ENCODE data around the gene FAM168A.

Gene FAM168A

GRCh38 chr11:73597956-73598718 is at the start of gene FAM168A:
FAM168A (minus strand) TSS chr11:73598112; CDS start chr11:73468474, 129,638 bp downstream.
- DNase-seq: peak; percentile 95

GRCh38 chr11:73647459-73648100 is 49.7 kb upstream of the FAM168A start:
- DNase-seq: peak; percentile 97

GRCh38 chr11:73645972-73646631 is 48.2 kb upstream of the FAM168A start, which contains the start of gene PLEKHB1:
PLEKHB1 (plus strand) TSS chr11:73646581; CDS start chr11:73646609, 28 bp downstream.
- no peak for DNase-seq

- DNase-seq: no peak
Measured at GRCh38 chr11:73645121-73645969, 47.4 kb upstream of the FAM168A start.

GRCh38 chr11:73641668-73642067 is 43.8 kb upstream of the FAM168A start:
- no peak for DNase-seq

GRCh38 chr11:73640592-73640991 is 42.7 kb upstream of the FAM168A start:
- DNase-seq: no peak

GRCh38 chr11:73637012-73637411 is 39.1 kb upstream of the FAM168A start:
- DNase-seq: no peak

GRCh38 chr11:73636249-73636648 is 38.3 kb upstream of the FAM168A start:
- no peak for DNase-seq

- DNase-seq: no peak
Measured at GRCh38 chr11:73635721-73636120, 37.8 kb upstream of the FAM168A start.

GRCh38 chr11:73633999-73634398 is 36.1 kb upstream of the FAM168A start:
- no peak for DNase-seq

- no peak for DNase-seq
Measured at GRCh38 chr11:73632996-73633395, 35.1 kb upstream of the FAM168A start.

GRCh38 chr11:73629907-73630306 is 32.0 kb upstream of the FAM168A start:
- no peak for DNase-seq

GRCh38 chr11:73625696-73626318 is 27.9 kb upstream of the FAM168A start:
- peak; percentile 71 for DNase-seq

- no peak for DNase-seq
Measured at GRCh38 chr11:73623686-73624085, 25.8 kb upstream of the FAM168A start.

- DNase-seq: no peak
Measured at GRCh38 chr11:73622926-73623593, 25.1 kb upstream of the FAM168A start.

GRCh38 chr11:73614591-73614990 is 16.7 kb upstream of the FAM168A start:
- no peak for DNase-seq

- DNase-seq: no peak
Measured at GRCh38 chr11:73612601-73613140, 14.8 kb upstream of the FAM168A start.

GRCh38 chr11:73598719-73599379 is 937 bp upstream of the FAM168A start:
- DNase-seq: no peak

GRCh38 chr11:73597336-73597955 is 466 bp downstream of the FAM168A start:
- DNase-seq: no peak

- DNase-seq: no peak
Measured at GRCh38 chr11:73596547-73596946, 1.4 kb downstream of the FAM168A start.
